ENCODE results near the gene MED16.

The MED16 gene

GRCh38 chr19:941292-942132 lies 48.5 kb upstream of the MED16 start:
- H2AFZ ChIP-seq (ENCODE audit: low read length): no peak overlapping the region
- H3F3A ChIP-seq (ENCODE audit: insufficient read depth, low read length): no peaks in the 10 kb centered on the region
- no peaks in the 10 kb centered on the region for H3K4me1 ChIP-seq (ENCODE audit: insufficient read depth, low read length, severe bottlenecking)
- 0 out of 2 replicates have a peak, but pooled peaks cover 2% of the 10 kb centered on the region for H3K9me3 ChIP-seq (ENCODE audit: low read length)
- H3K4me2 ChIP-seq (ENCODE audit: low read length): no peak overlapping the region
- H3K36me3 ChIP-seq (ENCODE audit: insufficient read depth, low read length): no peaks in the 10 kb centered on the region
- H3K27me3 ChIP-seq (ENCODE audit: insufficient read depth, low read length): peaks cover 29% of the 10 kb centered on the region; the same call in 1 of the 2 replicates
- H3K9me2 ChIP-seq (ENCODE audit: low read depth, low read length): no peaks in the 10 kb centered on the region
- no peaks in the 10 kb centered on the region for H3K79me2 ChIP-seq (ENCODE audit: insufficient read depth, low read length)
- TF ChIP-seq EZH2 (IDR thresholded peaks at IDR 0.05; ENCODE audit: borderline replicate concordance, low read length): no peak
- no peak for TF ChIP-seq CTCF (IDR thresholded peaks at IDR 0.05; ENCODE audit: low read length)
- no peak overlapping the region for H3K4me3 ChIP-seq (ENCODE audit: low read depth, low read length, poor library complexity, severe bottlenecking)
- H3K27ac ChIP-seq (ENCODE audit: low read depth, low read length, poor library complexity, severe bottlenecking): no peak overlapping the region
- H3K9ac ChIP-seq (ENCODE audit: low read length): no peak overlapping the region
- H4K20me1 ChIP-seq (ENCODE audit: insufficient read depth, low read length): no peaks in the 10 kb centered on the region

GRCh38 chr19:940591-941291 lies 47.8 kb upstream of the MED16 start:
- no peak overlapping the region for H3K9ac ChIP-seq (ENCODE audit: low read length)
- H3K9me3 ChIP-seq (ENCODE audit: low read length): 0 out of 2 replicates have a peak, but pooled peaks cover 2% of the 10 kb centered on the region
- no peaks in the 10 kb centered on the region for H3F3A ChIP-seq (ENCODE audit: insufficient read depth, low read length)
- H3K4me1 ChIP-seq (ENCODE audit: insufficient read depth, low read length, severe bottlenecking): no peaks in the 10 kb centered on the region
- H3K9me2 ChIP-seq (ENCODE audit: low read depth, low read length): no peaks in the 10 kb centered on the region
- no peak for TF ChIP-seq EZH2 (IDR thresholded peaks at IDR 0.05; ENCODE audit: borderline replicate concordance, low read length)
- TF ChIP-seq CTCF (IDR thresholded peaks at IDR 0.05; ENCODE audit: low read length): no peak
- no peaks in the 10 kb centered on the region for H3K36me3 ChIP-seq (ENCODE audit: insufficient read depth, low read length)
- H3K4me2 ChIP-seq (ENCODE audit: low read length): no peak overlapping the region
- no peak overlapping the region for H2AFZ ChIP-seq (ENCODE audit: low read length)
- H3K27me3 ChIP-seq (ENCODE audit: insufficient read depth, low read length): peaks cover 29% of the 10 kb centered on the region; the same call in 1 of the 2 replicates
- no peak overlapping the region for H3K27ac ChIP-seq (ENCODE audit: low read depth, low read length, poor library complexity, severe bottlenecking)
- H3K4me3 ChIP-seq (ENCODE audit: low read depth, low read length, poor library complexity, severe bottlenecking): no peak overlapping the region
- H3K79me2 ChIP-seq (ENCODE audit: insufficient read depth, low read length): no peaks in the 10 kb centered on the region
- no peaks in the 10 kb centered on the region for H4K20me1 ChIP-seq (ENCODE audit: insufficient read depth, low read length)

- H3K27ac ChIP-seq (ENCODE audit: low read depth, low read length, poor library complexity, severe bottlenecking): no peak overlapping the region
Observed at GRCh38 chr19:939922-940321, 46.9 kb upstream of the MED16 start.

More at GRCh38 chr19:939922-940321, 46.9 kb upstream of the MED16 start:
- H3K79me2 ChIP-seq (ENCODE audit: insufficient read depth, low read length): no peaks in the 10 kb centered on the region
- no peak overlapping the region for H3K4me2 ChIP-seq (ENCODE audit: low read length)
- H4K20me1 ChIP-seq (ENCODE audit: insufficient read depth, low read length): no peaks in the 10 kb centered on the region
- no peaks in the 10 kb centered on the region for H3K9me2 ChIP-seq (ENCODE audit: low read depth, low read length)
- no peak for TF ChIP-seq EZH2 (IDR thresholded peaks at IDR 0.05; ENCODE audit: borderline replicate concordance, low read length)
- no peak for TF ChIP-seq CTCF (IDR thresholded peaks at IDR 0.05; ENCODE audit: low read length)
- H3K4me1 ChIP-seq (ENCODE audit: insufficient read depth, low read length, severe bottlenecking): no peaks in the 10 kb centered on the region
- no peak overlapping the region for H3K4me3 ChIP-seq (ENCODE audit: low read depth, low read length, poor library complexity, severe bottlenecking)
- 0 out of 2 replicates have a peak, but pooled peaks cover 2% of the 10 kb centered on the region for H3K9me3 ChIP-seq (ENCODE audit: low read length)
- no peaks in the 10 kb centered on the region for H3K36me3 ChIP-seq (ENCODE audit: insufficient read depth, low read length)
- H2AFZ ChIP-seq (ENCODE audit: low read length): no peak overlapping the region
- peaks cover 29% of the 10 kb centered on the region; the same call in 1 of the 2 replicates for H3K27me3 ChIP-seq (ENCODE audit: insufficient read depth, low read length)
- H3F3A ChIP-seq (ENCODE audit: insufficient read depth, low read length): no peaks in the 10 kb centered on the region
- no peak overlapping the region for H3K9ac ChIP-seq (ENCODE audit: low read length)
